ENCODE measurements around the gene PHKB.

GRCh38 chr16:47584464-47585225 lies 123.5 kb downstream of the PHKB start:
- TF ChIP-seq POLR2AphosphoS5 (IDR thresholded peaks at IDR 0.05; ENCODE audit: insufficient read depth, low read depth, low read length), result no peak
- TF ChIP-seq POLR2A (IDR thresholded peaks at IDR 0.05; ENCODE audit: low read depth, low read length), result no peak

Data from endothelial cell of umbilical vein (primary cell).